GM18499 (cell line): ENCODE data around the gene IFNA10.
"Not testable (repeated sequence)": the region's sequence is repeated elsewhere in the genome, so short reads cannot be mapped to it uniquely, and the experiment has no call there.

Experiments used
- ATAC-seq: cut with Tn5 transposase; IDR thresholded peaks from one replicate; pipeline ENCODE4 v1.9.1; 2021; ENCODE audit warnings: moderate number of reproducible peaks; ENCODE audit not compliant: insufficient read depth, unreplicated experiment

IFNA10 gene

DNA sequence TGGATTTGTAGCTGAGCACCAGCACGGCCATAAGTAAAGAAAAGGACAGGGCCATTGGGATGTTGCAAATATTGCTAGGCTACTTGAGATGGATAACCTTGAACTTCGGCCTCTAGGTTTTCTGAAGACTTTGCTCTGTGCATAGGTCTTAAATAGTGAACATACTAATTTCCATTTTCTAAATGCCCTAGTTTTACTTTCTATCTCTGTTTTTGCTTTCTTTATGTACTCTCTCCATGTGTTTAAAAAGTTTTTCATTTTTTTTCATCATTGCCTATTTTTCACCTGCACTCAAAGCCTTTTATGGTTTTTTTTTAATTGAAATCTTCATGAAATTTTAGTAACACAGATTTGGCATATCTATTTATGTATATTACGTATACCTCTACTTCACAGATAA, at the start of gene IFNA10:
TSS of gene IFNA10 (minus strand) at position 101 of the 400 bp plus-strand sequence. CDS start at position 55, 46 bp downstream.
- not testable (repeated sequence) for ATAC-seq

DNA sequence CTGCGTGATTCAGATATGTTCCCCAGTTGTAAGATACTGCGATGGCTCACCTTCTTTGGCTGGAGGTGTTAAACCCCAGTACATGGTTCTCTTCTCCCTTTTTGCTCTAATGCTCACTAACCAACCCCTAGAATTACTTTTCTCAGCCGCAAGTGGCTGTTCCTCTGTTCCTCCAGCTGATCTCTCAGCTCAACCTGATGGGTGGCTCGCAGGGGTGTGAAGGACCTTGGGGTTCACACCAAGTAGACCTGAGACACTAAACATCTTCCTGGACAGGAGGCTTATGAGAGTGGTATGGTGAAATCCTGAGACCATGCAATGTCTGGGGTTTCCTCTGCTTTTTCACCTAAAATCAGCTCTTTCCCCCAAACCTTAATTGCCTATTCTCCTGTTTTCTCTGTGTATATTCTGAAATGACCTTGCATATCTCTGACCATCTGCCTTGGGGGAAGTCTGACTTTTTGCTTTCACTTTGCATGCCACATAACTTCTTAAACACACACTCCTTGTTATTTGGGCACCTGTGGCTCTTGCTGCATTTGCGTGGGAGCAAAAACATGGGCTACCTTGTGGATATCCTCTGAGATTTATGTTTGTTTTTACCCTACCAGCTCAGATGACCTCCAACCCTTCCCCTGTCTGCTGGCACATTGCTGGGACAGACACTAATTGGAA, 48.7 kb upstream of the IFNA10 start:
- no peak for ATAC-seq

DNA sequence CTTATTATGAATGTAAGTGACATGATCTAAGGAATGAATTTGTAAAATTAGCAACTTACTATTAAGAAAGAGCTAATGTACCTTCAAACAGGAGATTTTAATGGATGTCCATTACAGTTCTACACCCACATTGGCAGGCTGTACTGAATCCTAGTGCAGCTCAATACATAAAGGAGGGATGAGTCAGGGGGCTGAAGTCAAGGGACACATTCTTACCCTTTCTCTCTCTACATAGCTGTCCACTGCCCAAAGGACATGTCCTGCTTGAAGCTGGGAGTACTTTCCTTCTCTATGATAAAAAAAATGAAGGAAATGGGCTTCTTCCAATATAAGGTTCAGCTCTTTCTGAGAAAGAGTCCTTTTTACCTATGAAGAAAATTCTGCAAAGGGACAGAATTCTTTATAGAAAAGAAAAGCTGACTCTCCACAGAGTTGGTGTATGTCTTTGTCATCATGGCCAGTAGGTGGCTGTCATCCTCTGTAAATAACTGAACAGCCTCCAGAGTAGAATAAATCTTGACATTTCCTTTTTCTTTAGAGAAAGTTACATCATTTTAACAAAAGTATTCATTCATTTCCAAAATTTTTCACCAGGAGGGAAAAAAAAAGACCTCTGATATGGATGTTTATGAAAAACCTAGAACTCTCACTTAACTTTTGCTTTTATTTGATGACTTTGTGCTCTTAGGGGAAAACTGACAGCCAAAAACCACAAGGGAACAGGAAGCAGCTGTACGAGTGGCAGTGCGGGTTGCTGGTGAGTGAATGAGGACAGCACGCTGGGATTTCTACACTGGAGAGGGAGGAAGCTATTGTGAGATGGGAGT, 46.0 kb upstream of the IFNA10 start:
- no peak for ATAC-seq

DNA sequence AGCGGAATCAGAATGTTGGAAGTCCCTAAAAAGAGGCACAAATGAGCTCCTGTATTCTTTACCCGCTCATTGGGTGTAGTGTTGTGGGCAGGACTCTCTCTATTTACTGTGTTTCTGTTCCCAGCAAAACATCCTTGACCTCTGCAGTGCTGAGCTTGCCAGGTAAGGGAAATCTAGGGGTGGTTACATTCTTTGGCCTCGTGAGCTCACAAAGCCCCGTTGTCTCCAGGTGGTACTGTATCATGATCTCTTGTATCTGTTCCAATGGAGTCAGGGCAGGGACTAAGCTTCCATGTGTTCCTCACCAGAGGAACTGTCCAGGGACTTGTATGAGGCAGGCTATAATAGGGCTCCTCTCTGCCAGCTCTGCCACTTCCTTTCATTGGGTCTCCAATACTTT, 44.7 kb upstream of the IFNA10 start:
- ATAC-seq = no peak

DNA sequence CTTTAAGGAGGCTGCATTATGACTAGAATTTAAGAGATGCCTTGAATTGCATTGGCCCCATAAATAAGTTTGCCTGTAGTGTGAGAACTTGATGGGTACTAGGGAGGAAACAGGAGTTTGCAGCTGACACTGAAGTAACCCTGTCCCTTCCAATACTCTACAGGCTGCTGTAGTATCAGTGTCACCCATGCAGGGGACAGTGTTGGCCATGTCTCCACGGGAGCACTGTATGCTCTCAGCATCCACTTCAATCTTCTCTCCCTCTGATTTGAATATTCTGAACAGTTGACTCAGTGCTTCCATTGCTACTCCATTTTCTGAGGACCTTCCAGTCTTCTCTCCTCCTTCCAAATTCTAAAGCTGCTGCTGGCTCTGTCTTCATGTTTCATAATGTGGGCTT, 44.2 kb upstream of the IFNA10 start:
- ATAC-seq = no peak

DNA sequence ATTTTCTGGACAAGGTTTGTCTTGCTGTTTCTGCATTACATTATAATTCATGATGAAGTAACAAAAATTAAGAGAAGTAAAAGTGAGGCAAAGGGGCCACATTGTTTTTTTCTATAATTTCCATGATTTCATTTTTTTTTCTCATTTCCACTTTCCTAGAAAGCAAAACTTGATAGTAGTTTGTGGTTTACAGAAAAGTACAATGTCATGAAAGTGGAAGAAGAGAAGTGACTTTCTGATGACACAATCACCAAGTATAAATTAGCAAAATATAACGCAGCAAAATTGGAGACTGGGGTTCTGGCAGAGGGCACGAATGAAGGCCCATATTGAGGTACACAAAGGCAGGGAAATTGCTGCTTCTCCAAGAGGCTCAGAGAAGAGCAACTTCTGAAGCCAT, 37.9 kb upstream of the IFNA10 start:
- ATAC-seq = peak; percentile 62

DNA sequence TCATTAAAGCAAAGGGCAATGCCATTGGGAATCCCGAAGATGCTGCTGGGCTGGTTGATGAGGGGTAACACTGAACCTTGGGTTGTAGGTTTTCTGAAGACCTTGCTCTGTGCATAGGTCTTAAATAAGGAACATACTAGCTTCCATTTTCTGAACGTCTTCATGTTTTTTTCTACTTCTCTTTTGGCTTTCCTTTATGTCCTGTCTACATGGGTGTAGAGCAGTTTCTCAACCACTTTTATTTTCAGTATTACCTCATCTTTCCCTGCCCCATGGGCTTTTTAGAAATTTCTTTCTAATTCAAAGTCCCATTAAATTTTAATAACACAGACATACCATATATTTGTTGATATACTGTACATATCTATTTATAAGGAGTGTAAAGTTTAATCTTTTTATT, 33.0 kb upstream of the IFNA10 start, which contains the start of gene IFNA14:
TSS of gene IFNA14 (minus strand) at position 95 of the 400 bp plus-strand sequence. CDS start at position 25, 70 bp downstream.
- no peak for ATAC-seq

DNA sequence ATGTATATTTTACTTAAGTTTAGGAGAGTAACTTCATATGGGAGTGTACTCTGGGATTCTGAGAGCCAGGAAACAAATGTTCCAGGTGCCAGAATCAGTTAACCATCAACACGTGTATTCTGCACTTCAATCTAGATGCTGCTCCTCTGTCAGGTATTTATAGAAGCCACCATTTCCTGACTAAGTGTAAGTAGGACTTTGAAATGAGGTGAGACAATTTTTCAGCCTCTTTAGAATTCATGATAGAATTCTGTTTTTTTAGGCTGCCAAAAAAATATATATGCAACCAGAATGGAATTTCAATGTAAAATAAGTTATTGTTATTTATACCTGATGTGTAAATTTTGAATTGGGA, 29.4 kb upstream of the IFNA10 start:
- ATAC-seq = not testable (repeated sequence)

DNA sequence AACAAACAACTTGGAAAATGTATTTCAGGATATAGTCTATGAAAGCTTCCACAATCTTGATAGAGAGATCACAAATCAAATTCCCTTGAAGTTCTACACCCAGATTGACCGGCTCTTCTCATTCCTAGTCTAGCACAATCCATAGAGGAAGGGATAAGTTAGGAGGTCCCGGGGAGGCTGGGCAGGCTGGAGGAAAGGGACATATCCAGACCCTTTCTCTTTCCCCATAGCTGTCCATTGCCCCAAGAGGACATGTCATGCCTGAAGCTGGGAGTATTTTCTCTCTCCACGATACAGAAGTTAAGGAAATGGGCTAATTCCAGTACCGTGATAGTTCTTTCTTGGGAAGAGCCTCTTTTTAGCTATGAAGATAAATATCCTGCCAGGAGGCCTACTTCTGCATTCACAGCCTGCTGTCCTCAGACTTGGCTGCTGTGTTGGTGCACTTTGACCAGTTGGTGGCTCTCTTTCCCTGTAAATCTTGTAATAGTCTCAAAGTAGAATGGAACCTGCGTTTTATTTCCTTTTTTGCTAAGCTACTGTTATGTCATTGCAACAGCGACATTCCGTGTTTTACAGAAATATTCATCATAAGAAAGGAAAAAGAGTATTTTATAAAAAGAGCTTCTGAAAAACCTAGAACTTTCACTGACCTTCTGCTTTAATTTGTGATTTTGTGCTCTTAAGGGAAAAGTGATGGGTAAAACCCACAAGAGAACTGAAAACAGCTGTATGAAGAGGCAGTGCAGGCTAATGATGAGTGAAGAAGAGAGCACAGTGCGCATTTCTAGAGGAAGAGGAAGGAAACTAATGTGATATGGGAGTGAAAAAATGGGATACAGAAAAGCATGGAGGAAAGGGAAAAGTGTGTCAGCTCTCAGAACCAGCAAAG, 28.8 kb upstream of the IFNA10 start:
- ATAC-seq = peak; percentile 74

DNA sequence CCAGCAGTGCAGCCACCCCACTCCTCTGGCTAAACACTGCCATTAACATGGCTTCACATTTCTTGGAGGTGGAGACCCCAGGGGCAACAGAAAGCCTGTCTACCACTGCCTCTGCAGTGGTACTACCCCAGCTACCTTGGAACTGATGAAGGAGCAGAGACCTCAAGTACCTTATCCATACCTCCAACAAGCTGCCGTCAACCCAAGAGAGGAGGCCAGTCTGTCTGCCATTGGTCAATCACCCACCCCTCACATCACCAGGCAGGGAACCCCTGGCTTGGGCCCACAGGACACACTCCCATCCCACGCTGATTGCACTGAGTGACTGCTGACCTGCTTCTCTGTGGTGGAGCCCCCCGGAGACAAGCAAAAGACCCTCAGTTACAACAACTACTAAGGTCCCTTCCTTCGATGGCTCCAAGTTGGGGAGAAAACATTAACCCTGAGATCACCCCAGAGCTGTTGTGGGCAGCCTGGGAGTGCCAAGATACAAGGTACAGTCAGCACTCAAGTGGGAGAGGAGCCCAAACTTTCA, 27.3 kb upstream of the IFNA10 start:
- ATAC-seq = no peak

DNA sequence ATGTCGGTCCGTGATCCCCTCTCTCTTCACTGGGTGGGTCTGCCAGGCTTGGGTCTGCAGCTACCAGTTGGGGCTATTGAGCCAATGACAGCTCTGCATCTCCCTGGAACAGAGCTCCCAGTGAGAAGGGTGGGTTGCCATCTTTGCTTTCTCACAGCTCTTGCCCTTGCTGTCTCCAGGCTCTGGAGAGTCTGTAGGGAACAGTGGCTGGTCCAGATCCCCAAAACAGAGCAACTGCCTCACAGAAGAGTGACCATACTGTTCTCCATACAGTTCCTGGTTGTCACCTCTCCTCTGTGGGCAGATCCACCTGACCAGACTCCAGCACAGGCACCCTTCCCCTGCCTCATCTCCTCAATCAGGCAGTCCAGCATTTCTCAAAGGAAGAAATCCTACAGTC, 26.3 kb upstream of the IFNA10 start:
- no peak for ATAC-seq

DNA sequence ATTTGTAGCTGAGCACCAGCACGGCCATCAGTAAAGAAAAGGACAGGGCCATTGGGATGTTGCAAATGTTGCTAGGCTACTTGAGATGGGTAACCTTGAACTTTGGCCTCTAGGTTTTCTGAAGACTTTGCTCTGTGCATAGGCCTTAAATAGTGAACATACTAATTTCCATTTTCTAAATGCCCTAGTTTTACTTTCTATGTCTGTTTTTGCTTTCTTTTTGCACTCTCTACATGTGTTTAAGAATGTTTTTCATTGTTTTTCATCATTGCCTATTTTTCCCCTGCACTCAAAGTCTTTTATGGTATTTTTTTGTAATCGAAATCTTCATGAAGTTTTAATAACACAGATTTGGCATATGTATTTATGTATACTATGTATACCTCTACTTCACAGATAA, 21.2 kb upstream of the IFNA10 start, which contains the start of gene IFNA17:
TSS of gene IFNA17 (minus strand) at position 101 of the 400 bp plus-strand sequence. CDS start at position 52, 49 bp downstream.
- ATAC-seq = no peak

DNA sequence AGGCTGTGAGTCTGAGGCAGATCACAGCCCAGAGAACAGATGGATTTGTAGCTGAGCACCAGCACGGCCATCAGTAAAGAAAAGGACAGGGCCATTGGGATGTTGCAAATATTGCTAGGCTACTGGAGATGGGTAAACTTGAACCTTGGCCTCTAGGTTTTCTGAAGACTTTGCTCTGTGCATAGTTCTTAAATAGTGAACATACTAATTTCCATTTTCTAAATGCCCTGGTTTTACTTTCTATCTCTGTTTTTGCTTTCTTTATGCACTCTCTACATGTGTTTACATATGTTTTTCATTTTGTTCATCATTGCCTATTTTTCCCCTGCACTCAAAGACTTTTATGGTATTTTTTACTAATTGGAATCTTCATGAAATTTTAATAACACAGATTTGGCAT, 10.3 kb upstream of the IFNA10 start, which contains the start of gene IFNA16:
TSS of gene IFNA16 (minus strand) at position 101 of the 400 bp plus-strand sequence. CDS start at position 95, 6 bp downstream.
- ATAC-seq = not testable (repeated sequence)

DNA sequence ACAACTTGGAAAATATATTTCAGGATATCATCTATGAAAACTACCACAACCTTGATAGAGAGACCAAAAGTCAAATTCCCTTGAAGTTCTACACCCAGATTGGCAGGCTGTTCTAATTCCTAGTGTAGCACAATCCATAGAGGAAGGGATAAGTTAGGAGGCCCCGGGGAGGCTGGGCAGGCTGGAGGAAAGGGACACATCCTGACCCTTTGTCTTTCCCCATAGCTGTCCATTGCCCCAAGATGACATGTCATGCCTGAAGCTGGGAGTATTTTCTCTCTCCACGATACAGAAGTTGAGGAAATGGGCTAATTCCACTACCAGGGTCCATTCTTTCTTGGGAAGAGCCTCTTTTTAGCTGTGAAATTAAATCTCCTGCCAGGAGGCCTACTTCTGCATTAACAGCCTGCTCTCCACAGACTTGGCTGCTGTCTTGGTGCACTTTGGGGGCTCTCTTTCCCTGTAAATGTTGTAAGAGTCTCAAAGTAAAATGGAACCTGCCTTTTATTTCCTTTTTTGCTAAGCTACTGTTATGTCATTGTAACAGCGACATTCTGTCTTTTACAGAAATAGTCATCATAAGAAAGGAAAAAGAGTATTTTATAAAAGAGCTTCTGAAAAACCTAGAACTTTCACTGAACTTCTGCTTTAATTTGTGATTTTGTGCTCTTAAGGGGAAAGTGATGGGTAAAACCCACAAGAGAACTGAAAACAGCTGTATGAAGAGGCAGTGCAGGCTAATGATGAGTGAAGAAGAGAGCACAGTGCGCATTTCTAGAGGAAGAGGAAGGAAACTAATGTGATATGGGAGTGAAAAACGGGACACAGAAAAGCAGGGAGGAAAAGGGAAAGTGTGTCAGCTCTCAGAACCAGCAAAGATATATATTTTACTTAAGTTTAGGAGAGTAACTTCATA, 6.7 kb upstream of the IFNA10 start:
- not testable (repeated sequence) for ATAC-seq

DNA sequence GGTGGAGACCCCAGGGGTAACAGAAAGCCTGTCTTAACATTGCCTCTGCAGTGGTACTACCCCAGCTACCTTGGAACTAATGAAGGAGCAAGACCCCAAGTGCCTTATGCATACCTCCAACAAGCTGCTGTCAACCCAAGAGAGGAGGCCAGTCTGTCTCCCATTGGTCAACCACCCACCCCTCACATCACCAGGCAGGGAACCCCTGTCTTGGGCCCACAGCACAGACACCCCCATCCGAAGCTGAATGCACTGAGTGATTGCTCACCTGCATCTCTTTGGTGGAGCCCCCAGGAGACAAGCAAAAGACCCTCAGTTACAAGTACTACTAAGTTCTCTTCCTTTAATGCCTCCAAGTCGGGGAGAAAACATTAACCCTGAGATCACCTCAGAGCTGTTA, 5.2 kb upstream of the IFNA10 start:
- ATAC-seq = not testable (repeated sequence)

DNA sequence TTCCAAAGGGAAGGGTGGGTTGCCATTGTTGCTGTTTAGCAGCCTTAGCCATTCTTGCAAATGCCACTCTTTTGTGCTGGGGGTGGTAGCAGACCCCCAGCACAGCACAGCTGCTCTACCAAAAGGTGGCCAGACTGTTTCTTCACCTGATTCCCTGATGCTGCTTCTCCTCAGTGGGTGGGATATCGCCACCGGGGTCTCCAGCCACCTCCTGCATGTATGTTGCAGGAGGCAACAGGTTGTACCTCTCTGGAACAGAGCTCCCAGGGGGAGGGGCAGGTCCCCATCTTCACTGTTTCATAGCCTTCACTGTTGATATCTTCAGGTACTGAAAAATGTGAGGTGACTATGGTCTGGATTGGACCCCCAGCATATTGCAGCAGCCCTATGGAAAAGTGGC, 3.8 kb upstream of the IFNA10 start:
- not testable (repeated sequence) for ATAC-seq

DNA sequence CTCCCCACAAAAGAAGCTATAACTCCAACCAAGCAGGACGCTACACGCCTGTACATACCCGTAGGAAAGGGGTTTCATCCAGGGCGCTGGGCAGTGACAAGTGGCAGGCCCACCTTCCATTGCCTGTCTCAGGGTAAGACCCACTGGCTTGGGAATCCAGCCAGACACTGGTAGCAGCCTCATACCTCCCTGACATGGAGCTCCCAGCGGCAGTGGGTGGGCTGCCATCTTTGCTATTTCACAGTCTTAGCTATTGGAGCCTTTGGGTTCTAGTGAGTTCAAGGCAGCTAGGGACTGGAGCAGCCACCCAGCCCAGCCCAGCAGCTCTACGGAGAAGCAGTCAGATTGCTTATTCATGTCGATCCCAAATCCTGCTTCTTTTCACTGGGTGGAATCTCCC, 3.4 kb upstream of the IFNA10 start:
- no peak for ATAC-seq

DNA sequence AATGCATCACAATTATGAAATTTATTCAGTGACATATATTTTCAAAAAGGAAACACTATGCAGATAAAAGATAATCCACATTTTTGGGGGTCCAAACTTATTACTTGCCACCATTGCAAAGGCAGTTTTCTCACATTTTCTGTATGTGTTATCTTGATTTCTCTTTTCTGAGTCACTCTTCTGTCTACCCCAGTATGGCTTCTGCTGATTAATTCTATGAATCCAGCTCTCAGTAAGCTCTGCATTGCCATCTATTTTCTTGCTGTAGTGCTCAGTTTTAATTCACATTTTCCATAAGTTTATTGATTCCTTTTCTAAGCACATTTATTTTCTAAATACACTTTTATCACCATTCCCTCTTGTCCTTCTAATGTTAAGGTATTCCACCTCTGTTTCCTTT, 1.7 kb downstream of the IFNA10 start:
- no peak for ATAC-seq

DNA sequence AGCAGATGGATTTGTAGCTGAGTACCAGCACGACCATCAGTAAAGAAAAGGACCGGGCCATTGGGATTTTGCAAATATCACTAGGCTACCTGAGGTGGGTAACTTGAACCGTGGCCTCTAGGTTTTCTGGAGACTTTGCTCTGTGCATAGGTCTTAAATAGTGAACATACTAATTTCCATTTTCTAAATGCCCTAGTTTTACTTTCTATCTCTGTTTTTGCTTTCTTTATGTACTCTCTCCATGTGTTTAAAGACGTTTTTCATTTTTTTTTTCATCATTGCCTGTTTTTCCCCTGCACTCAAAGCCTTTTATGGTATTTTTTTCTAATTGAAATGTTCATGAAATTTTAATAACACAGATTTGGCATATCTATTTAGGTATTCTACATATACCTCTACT, 4.8 kb downstream of the IFNA10 start, which contains the start of gene IFNA7:
TSS of gene IFNA7 (minus strand) at position 101 of the 400 bp plus-strand sequence. CDS start at position 61, 40 bp downstream.
- ATAC-seq = not testable (repeated sequence)
